ENCODE results near the gene BNC2.

BNC2 gene

DNA sequence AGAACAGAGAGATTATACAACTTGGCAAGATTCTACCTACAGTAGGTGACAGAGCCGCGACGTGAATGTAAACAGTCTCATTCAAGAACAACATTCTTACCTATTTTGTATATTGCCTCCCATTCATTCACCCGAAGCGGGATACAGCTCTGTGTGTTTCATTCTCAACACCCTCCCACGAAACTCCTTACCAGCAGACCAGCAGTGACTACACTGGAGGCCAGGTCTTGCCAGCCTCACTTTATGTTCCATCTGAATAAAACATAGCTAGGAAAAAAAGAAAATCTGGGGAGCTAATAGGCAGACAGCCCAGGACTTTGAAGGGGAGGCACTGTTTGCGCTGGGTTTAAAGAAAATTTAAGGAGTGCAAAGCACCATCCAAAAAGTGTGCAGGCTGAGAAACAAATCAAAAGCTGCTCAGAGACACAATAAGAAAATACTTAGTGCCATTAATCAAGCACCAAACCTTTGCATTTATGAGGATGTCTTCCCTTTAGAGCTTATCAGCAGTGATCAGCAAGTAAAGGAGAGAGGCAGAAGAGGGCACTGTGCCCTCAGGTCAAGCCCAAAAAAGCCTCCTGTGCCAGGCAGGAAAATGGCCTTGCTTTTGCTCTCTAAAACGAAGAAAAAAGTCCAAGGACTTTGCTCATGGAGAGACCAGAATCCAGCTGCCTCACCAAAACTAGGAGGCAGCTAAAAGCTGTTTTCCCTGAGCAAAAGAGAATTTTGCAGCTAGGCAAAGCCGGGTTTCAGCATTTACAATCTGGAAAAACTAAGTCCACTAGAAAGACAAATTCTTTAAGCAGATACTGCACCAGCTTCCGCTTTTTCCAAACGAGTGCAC, 295.1 kb downstream of the BNC2 start:
- Mint-ChIP-seq H3K27ac (no peak overlapping the region), H3K27me3 (ENCODE audit: low read depth) (no peaks in the 10 kb centered on the region), H3K4me3 (no peak overlapping the region), H3K9me3 (no peaks in the 10 kb centered on the region), H3K36me3 (ENCODE audit: low read depth) (no peaks in the 10 kb centered on the region), H3K4me1 (ENCODE audit: low read depth) (no peaks in the 10 kb centered on the region)

DNA sequence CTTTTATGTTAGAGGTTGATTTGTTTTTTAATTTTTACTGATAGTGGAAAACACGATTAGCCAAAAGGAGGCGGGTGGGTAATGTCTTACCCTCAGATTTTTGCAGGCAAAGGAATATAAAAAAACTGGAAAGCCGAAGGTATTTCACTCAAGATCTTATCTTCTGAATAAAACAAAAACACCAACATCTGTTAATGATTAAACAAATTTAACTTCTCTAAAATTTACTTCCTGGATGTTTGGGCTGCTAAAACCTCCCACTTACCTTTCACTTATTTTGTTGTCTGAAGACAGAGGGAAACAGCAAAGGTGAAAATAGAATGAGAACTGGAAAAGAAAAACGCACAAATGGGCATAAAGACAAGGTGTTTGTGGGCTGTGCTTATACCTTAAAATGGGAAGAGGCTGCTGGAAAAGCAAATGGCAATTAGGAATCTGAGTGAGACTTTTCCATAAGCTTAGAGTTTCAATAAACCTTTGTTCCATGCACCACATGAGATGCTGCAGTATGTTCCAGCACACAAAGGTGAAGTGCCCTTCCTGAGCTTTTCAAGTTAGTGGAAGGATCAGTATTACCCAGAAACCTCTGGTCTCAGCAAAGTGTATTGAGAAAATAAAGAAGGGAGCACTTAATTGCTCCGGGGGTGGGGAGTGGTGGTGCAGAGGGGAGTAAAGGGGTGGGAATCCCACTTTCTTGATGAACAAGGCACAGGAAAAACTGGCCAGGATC, 298.3 kb downstream of the BNC2 start:
- Mint-ChIP-seq H3K4me3 (no peak overlapping the region), H3K27me3 (ENCODE audit: low read depth) (no peaks in the 10 kb centered on the region), H3K4me1 (ENCODE audit: low read depth) (no peaks in the 10 kb centered on the region), H3K36me3 (ENCODE audit: low read depth) (no peaks in the 10 kb centered on the region), H3K27ac (no peak overlapping the region), H3K9me3 (no peaks in the 10 kb centered on the region)

DNA sequence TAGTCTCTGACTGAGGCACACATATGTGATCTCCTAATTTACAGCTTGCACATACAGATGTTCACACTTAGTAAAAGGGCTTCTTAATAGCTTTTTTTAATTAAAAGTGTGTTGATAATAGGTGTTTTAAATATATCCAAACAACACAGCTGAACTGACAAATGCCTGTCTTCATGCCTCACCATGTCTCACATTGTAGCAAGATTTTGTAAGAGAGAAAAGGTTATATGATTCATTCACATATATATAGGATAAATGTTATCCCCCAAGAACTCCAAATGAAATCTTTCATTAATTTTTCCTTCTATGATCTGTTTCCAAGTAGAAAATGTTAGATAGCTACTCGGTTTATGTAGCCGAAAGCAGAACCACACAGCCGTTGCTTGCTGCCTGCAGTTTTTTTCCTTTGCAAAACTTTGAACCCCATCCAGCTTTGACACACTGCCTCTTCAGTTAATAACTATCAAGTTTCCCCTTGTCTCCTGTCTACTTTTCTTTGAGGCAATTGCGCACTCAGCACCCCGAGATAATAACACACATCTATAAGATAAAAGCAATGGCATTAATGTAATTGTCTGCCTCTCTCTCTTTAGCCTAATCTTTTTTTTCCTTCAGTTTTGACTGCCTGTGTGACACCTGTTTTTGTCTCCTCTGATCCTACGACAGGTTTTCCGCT, 299.2 kb downstream of the BNC2 start:
- H3K27me3 Mint-ChIP-seq (ENCODE audit: low read depth): no peaks in the 10 kb centered on the region

DNA sequence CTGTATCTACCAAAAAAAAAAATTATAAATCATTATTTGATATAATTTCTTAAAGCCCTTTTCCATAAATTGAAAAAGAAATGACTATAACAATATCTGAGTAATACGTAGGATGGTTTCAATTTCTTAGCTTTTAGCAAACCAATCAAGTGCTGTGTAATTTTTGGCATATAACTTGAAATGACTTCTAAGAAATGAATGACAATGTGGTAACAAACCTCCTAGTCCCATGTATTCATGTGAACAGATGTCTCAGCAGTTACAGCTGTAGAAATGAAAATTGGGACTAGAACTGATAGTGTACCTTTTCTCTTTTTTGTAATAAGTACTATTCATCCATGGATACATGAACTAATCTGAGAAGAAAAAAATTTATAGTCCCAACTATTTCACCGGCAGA, 307.0 kb downstream of the BNC2 start:
- H3K36me3 Mint-ChIP-seq (ENCODE audit: low read depth): no peaks in the 10 kb centered on the region
- no peak overlapping the region for H3K27ac Mint-ChIP-seq
- H3K4me3 Mint-ChIP-seq: no peak overlapping the region
- H3K9me3 Mint-ChIP-seq: no peaks in the 10 kb centered on the region
- H3K27me3 Mint-ChIP-seq (ENCODE audit: low read depth): no peaks in the 10 kb centered on the region
- no peaks in the 10 kb centered on the region for H3K4me1 Mint-ChIP-seq (ENCODE audit: low read depth)

More for the DNA sequence above, 299.2 kb downstream of the BNC2 start:
- Mint-ChIP-seq H3K9me3 (no peaks in the 10 kb centered on the region), H3K4me3 (no peak overlapping the region), H3K4me1 (ENCODE audit: low read depth) (no peaks in the 10 kb centered on the region), H3K36me3 (ENCODE audit: low read depth) (no peaks in the 10 kb centered on the region), H3K27ac (no peak overlapping the region)

DNA sequence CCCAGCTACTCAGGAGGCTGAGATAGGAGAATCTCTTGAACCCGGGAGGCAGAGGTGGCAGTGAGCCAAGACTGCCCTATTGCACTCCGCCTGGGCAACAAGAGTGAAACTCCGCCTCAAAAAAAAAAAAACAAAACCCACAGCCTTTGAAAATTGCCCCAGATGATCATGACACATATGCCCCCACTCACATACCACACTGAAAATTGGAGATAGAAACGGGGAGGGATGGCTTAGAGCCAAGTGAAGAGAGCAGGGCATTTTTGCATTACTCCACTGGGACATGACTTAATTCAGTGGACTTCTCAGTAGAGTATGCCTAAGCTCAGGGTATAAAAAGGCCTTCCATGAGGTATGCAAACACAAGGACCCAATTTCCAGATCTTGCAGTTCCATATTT, 309.3 kb downstream of the BNC2 start:
- H3K4me1 Mint-ChIP-seq (ENCODE audit: low read depth): no peaks in the 10 kb centered on the region
- H3K9me3 Mint-ChIP-seq: no peaks in the 10 kb centered on the region
- H3K4me3 Mint-ChIP-seq: no peak overlapping the region
- no peaks in the 10 kb centered on the region for H3K27me3 Mint-ChIP-seq (ENCODE audit: low read depth)
- H3K27ac Mint-ChIP-seq: no peak overlapping the region
- no peaks in the 10 kb centered on the region for H3K36me3 Mint-ChIP-seq (ENCODE audit: low read depth)

DNA sequence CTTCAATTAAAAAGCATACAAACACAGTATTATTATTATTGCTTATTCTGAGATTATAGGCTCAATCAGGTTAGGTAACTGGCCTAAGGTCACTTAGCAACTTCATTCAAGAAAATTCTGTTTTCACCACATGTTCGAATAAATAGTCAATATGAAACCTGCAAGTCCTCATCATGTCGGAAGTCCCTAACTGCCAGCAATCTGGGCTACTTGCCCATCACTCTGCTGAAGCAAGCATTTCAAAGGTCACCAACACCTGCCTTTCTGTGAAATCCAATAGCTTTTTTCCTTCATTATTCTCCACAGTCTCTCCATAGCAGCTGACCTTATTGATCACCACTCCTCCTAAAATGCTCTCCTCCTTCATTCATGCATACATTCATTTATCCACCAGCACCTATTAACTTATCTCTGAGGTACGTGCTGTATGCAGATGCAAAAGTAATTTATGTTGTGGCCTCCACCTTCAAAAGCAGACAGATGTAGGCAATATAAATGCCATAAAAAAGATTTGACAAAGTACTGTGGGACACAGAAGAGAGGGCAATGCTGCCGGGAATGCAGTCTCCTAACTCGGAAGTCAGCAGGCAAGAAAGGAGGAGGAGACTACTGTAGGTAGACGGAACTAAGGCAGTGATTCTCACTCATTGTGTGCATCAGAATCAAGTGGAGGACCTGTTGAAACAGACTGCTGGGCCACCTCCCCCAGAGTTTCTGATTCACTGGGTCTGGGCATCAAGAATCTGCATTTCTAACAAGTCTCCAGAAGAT, 310.9 kb downstream of the BNC2 start:
- H3K4me3 Mint-ChIP-seq: no peak overlapping the region
- H3K27me3 Mint-ChIP-seq (ENCODE audit: low read depth): no peaks in the 10 kb centered on the region
- no peaks in the 10 kb centered on the region for H3K9me3 Mint-ChIP-seq
- no peaks in the 10 kb centered on the region for H3K36me3 Mint-ChIP-seq (ENCODE audit: low read depth)
- no peak overlapping the region for H3K27ac Mint-ChIP-seq
- H3K4me1 Mint-ChIP-seq (ENCODE audit: low read depth): no peaks in the 10 kb centered on the region

DNA sequence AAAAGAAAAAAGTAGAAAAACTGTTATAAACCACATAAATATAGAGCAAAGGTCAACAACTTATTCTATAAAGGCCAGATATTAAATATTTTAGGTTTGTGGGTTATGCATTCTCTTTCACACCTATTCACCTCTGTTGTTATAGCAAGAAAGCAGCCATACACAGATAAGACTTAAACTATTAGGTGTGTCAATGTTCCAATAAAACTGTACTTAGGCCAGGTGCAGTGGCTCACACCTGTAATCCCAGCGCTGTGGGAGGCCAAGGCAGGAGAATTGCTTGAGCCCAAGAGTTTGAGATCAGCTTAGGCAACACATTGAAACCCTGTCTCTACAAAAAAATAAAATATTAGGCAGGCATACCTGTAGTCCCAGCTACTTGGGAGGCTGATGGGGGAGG, 314.7 kb downstream of the BNC2 start:
- Mint-ChIP-seq H3K9me3 (no peaks in the 10 kb centered on the region), H3K27ac (no peak overlapping the region), H3K4me3 (no peak overlapping the region), H3K36me3 (ENCODE audit: low read depth) (no peaks in the 10 kb centered on the region), H3K4me1 (ENCODE audit: low read depth) (no peaks in the 10 kb centered on the region), H3K27me3 (ENCODE audit: low read depth) (no peaks in the 10 kb centered on the region)

DNA sequence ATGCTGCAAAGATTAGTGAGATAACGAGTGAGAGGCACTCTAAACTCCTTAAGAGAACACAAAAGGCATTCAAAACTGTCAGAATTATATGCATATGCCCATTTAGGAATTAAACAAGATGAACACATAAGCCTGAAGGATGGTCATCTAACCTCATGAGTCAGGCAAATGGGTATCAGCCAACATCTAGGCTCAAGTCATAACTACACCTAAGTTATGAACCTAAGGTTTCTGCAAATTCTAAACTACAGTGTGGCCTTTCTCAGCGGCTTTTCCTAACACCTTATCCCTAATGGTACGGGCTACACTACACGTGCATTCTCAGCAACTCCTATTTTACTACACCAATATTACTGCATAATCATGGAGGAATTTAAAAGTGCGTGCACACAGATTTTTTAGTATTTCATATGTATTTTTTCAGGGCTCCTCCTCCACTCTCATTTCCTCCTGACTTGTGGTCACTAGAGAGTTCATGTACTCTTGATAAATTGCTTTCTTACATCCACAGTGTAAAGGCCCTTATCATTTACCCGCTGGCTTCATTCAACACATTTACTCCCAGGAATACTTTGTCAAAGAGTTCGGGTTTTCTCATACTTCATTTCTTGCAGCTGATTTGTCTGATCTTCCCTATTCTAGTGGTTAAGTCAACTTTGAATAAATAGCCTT, 316.5 kb downstream of the BNC2 start:
- Mint-ChIP-seq H3K4me3 (no peak overlapping the region), H3K36me3 (ENCODE audit: low read depth) (no peaks in the 10 kb centered on the region), H3K27me3 (ENCODE audit: low read depth) (no peaks in the 10 kb centered on the region), H3K4me1 (ENCODE audit: low read depth) (no peaks in the 10 kb centered on the region), H3K27ac (no peak overlapping the region), H3K9me3 (no peaks in the 10 kb centered on the region)

DNA sequence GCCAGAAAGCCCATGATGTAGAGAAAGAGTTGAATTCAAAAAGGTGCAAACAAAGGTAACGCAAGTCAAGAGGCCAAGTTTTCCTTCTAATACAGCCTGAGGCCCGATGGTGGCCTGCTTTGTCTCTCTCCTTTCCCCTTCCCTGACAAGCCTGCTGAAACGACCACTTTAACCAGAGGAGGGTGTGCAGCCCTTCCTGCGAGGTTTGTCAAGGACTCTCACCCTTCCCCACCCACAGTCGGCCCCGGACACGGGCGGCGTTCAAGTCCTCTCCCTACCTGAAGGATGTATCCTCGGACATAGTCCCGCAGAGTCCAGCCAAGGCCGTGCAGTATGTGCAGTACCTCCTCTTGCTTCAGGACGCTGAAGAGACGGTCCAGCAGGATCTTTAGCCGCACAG, 318.2 kb downstream of the BNC2 start:
- Mint-ChIP-seq H3K4me3 (no peak overlapping the region), H3K4me1 (ENCODE audit: low read depth) (no peaks in the 10 kb centered on the region), H3K36me3 (ENCODE audit: low read depth) (no peaks in the 10 kb centered on the region), H3K27ac (no peak overlapping the region), H3K27me3 (ENCODE audit: low read depth) (no peaks in the 10 kb centered on the region), H3K9me3 (no peaks in the 10 kb centered on the region)

DNA sequence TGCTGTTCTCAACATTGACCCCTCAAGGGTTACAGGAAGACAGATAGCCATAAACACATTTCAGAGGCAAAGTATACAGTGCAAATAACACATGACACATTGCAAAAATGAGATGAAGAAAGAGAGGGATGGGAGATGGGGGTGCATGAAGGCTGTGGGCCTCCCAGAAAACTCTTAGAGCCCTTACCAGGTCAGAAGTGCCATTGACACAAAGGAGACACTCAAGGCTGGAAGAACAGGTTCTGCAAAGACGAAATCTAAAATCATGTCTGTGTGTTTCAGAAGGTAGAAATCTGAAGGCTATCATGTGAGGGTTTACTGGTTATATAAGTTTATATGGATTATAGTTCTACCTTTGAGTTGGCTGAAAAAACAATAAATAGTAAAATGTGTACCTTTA, 318.8 kb downstream of the BNC2 start:
- Mint-ChIP-seq H3K9me3 (no peaks in the 10 kb centered on the region), H3K27ac (no peak overlapping the region), H3K27me3 (ENCODE audit: low read depth) (no peaks in the 10 kb centered on the region), H3K36me3 (ENCODE audit: low read depth) (no peaks in the 10 kb centered on the region), H3K4me1 (ENCODE audit: low read depth) (no peaks in the 10 kb centered on the region), H3K4me3 (no peak overlapping the region)

DNA sequence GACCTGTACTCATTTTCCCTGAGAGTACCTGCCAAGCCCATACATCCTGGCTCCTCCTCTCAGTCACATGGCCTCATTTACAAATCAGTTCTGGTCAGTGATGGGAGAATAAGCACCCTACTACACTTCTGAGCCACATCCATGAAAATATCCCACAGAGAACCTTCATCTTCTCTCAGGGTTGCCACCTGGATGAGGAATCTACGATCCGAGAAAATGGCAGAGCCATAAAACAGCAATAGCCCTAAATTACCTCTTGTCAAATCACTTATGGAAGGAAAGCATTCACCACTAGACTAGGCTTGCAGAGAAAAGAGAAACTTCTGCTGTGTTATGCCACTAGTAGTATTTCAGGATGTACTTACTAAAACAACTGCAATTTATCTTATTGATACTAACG, 324.8 kb downstream of the BNC2 start:
- Mint-ChIP-seq H3K4me1 (ENCODE audit: low read depth) (no peaks in the 10 kb centered on the region), H3K9me3 (no peaks in the 10 kb centered on the region), H3K36me3 (ENCODE audit: low read depth) (no peaks in the 10 kb centered on the region), H3K4me3 (no peak overlapping the region), H3K27me3 (ENCODE audit: low read depth) (no peaks in the 10 kb centered on the region), H3K27ac (no peak overlapping the region)

DNA sequence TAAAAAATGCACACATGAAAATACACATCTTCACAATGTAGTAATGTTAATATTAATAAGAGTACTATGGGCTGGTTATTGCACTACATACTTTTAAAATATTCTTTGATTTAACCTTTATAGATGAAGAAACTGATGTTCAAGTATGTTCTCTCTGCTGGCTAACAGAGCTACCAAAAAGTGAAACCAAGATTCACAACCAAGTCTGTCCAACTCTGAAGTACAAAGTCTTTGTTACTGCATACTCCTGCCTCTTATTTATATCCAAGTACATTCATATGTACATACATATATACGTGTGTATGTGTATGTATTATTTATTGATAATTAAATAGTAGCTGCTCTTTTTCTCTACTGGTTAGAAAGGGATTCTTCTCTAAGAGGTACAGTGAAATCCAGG, 325.6 kb downstream of the BNC2 start:
- Mint-ChIP-seq H3K36me3 (ENCODE audit: low read depth) (no peaks in the 10 kb centered on the region), H3K4me1 (ENCODE audit: low read depth) (no peaks in the 10 kb centered on the region), H3K27ac (no peak overlapping the region), H3K9me3 (no peaks in the 10 kb centered on the region), H3K4me3 (no peak overlapping the region), H3K27me3 (ENCODE audit: low read depth) (no peaks in the 10 kb centered on the region)

DNA sequence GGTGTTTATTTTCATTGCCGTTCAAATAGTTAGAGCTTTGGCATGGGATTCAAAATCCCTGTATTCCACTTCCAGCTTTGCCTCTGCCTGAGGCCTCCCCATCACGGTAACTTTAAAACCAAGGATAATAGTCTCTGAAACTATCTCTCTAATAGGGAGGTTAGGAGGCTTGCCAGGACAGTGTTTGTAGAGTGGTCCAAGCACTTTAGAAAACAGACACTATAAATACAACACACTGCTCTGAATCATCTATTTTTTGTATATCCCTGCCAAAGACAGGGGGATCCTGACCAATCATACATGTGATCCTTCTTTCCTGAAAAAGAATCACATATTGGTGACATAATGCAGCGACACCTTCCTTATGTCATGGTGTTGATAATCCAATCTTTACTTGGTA, 326.8 kb downstream of the BNC2 start:
- Mint-ChIP-seq H3K4me3 (no peak overlapping the region), H3K27me3 (ENCODE audit: low read depth) (no peaks in the 10 kb centered on the region), H3K9me3 (no peaks in the 10 kb centered on the region), H3K4me1 (ENCODE audit: low read depth) (no peaks in the 10 kb centered on the region), H3K36me3 (ENCODE audit: low read depth) (no peaks in the 10 kb centered on the region), H3K27ac (no peak overlapping the region)

DNA sequence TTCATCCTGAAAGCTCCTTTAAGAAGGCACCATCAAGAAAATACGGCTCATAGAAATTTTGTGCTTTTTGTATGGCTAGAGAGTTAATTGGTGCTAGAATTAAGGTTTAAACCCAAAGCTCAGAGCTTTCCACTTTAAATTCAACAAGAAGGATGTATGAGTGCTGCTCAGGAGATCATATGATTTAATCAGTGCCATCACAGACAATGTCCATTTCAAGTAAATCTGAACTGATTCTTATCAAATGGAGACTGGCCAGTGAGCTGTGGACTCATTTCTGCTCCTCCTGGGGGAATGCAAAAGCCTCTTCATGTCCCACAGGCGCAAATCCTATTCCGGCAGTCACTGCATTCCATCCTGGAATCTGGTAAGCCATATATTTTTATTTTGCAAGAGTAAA, 327.2 kb downstream of the BNC2 start:
- Mint-ChIP-seq H3K27me3 (ENCODE audit: low read depth) (no peaks in the 10 kb centered on the region), H3K4me1 (ENCODE audit: low read depth) (no peaks in the 10 kb centered on the region), H3K36me3 (ENCODE audit: low read depth) (no peaks in the 10 kb centered on the region), H3K27ac (no peak overlapping the region), H3K9me3 (no peaks in the 10 kb centered on the region), H3K4me3 (no peak overlapping the region)
